Uterus (tissue), 4 donors: ENCODE data around the gene FHAD1. TPM values are rescaled to one million over a fixed set of nuclear protein-coding genes. Genes with fewer than 3 reads are reported as not detected.
"Not testable (repeated sequence)": the region's sequence is repeated elsewhere in the genome, so short reads cannot be mapped to it uniquely, and the experiment has no call there.

Experiments used
- DNase-seq, 2 donors: peaks; one replicate each; pipeline ENCODE4 v3.0.0-alpha.2; 2019 to 2020
- H3K27ac ChIP-seq, 2 donors: fragments of 200-600 bp; sonication (generic); 1 replicate in 1 of 2; 2 replicates in 1 of 2; pipeline ENCODE4 v1.5.1; 2016 to 2018
- H3K27me3 ChIP-seq, 2 donors: fragments of 200-600 bp; sonication (generic); one replicate each; pipeline ENCODE4 v1.5.1; 2018 to 2019; ENCODE audit warnings: control low read depth in 1 of 2
- H3K36me3 ChIP-seq, 2 donors: fragments of 200-600 bp; sonication (generic); one replicate each; pipeline ENCODE4 v1.5.1; 2019; ENCODE audit warnings: control low read depth in 1 of 2
- H3K4me1 ChIP-seq, 2 donors: fragments of 200-600 bp; sonication (generic); one replicate each; pipeline ENCODE4 v1.5.1; 2018 to 2019; ENCODE audit warnings: control low read depth in 1 of 2
- H3K4me3 ChIP-seq, 2 donors: fragments of 200-600 bp; sonication (generic); 1 replicate in 1 of 2; 2 replicates in 1 of 2; pipeline ENCODE4 v1.5.1; 2018 to 2019; ENCODE audit warnings: mild to moderate bottlenecking in 1 of 2
- H3K9me3 ChIP-seq, 2 donors: fragments of 200-600 bp; sonication (generic); one replicate each; pipeline ENCODE4 v1.5.1; 2019; ENCODE audit warnings: control low read depth in 1 of 2
- CTCF ChIP-seq, 4 experiments: fragments of 200-600 bp in 2 of 4; fragments of 450-650 bp in 2 of 4; sonication (generic) in 2 of 4; IDR thresholded peaks; one replicate each; pipeline ENCODE4 v1.5.1; 2016 to 2019; ENCODE audit warnings: antibody characterized with exemption in 4 of 4, mild to moderate bottlenecking in 2 of 4, moderate library complexity in 1 of 4
- POLR2A ChIP-seq, 2 donors: fragments of 450-650 bp; IDR thresholded peaks; one replicate each; pipeline ENCODE4 v1.6.1; 2016; ENCODE audit warnings: antibody characterized with exemption in 2 of 2, mild to moderate bottlenecking in 1 of 2, moderate library complexity in 1 of 2
- intact Hi-C: fragments of 100-400 bp; cut with DNase I; formaldehyde crosslinking; loops from one replicate; pipeline ENCODE4 v1.15.1; 2023; ENCODE audit warnings: low total_unique reads
- total RNA-seq, 4 donors: library from RNA; depleted of rRNA in 3 of 4; stranded (reverse); fragments of >200 nt in 3 of 4; gene quantifications; one replicate each; pipeline versions ENCODE4 v1.1.0 to v1.2.4, GENCODE V29; 2014 to 2023
- donor health status: DM: yes; HTN: yes; CAD: no.

The FHAD1 gene
- total RNA-seq, 4 donors from 2014 or later: 1.1 to 4.1 TPM; not detected in 2

DNA sequence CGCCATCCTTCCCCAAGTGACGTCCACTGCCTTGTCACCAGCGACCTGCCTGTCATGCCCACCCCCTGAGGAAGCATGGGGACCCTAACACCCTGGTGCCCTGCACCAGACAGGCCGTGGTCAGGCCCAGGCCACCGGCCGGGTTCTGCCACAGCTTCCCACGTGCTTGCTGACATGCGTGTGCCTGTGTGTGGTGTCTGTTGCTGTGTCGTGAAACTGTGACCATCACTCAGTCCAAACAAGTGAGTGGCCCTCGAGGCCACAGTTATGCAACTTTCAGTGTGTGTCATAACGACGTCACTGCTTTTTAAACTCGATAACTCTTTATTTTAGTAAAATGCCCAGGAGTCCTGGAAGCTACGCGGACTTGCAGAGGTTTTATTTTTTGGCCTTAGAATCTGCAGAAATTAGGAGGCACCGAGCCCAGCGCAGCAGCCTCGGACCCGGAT lies 182.7 kb downstream of the FHAD1 start:
- no peak for DNase-seq
- Histone ChIP-seq H3K27me3 (no peaks in the 10 kb centered on the region), H3K9me3 (no peaks in the 10 kb centered on the region), H3K4me3 (no peak overlapping the region), H3K27ac (no peak overlapping the region), H3K36me3 (no peaks in the 10 kb centered on the region), H3K4me1 (no peaks in the 10 kb centered on the region)
- intact Hi-C loops: loop anchor here (2.0 kb wide), 1 partner anchor 107 kb away; no protein-coding TSS in a partner anchor
- no peak for TF ChIP-seq CTCF (IDR thresholded peaks at IDR 0.05)
- TF ChIP-seq POLR2A (IDR thresholded peaks at IDR 0.05): no peak

DNA sequence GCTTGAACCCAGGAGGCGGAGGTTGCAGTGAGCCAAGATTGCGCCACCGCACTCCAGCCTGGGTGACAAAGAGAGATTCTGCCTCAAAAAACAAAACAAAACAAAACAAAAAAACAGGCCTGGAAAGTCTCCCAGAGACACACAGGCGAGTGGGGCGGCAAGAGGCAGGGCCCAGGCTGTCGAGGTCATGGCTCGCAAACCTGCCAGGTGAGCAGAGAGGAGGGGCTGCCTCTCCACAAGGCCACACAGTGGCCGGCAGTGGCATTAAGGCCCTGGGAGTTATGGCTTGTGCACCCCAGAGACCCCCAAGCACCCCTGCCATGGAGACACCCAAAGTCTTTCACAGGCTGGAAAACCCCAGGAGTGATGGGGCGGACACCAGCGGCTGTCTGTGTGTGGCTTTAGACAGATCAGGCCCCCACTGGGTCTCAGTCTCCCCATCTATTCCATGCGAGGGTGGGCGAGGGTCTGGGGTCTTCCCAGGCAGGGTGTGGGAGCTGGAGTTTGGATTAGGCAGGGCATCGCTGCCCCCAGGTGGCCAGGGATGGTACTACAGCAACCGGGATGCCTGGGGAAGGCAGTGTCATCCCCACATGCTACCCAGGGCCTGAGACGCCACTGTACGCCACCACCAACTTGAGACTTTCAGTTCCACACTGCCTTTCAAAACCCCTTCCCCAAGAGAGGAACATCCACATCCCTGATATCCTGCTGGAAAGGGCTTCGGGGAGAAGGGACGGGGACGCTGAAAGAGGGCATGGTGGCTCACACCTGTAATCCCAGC lies 184.0 kb downstream of the FHAD1 start:
- no peaks in the 10 kb centered on the region for H3K4me1 ChIP-seq
- DNase-seq: peak; percentile 61 to 71
- intact Hi-C loops: loop anchor here (2.0 kb wide), 1 partner anchor 108 kb away; no protein-coding TSS in a partner anchor
- H3K27ac ChIP-seq: no peak overlapping the region
- no peak overlapping the region for H3K4me3 ChIP-seq
- TF ChIP-seq POLR2A (IDR thresholded peaks at IDR 0.05): no peak
- peak; percentile 94 to 96 (median 95) for TF ChIP-seq CTCF (IDR thresholded peaks at IDR 0.05)
- H3K9me3 ChIP-seq: no peaks in the 10 kb centered on the region
- no peaks in the 10 kb centered on the region for H3K36me3 ChIP-seq
- no peaks in the 10 kb centered on the region for H3K27me3 ChIP-seq

GRCh38 chr1:15431571-15431948 lies 184.5 kb downstream of the FHAD1 start:
- Histone ChIP-seq H3K36me3 (no peaks in the 10 kb centered on the region), H3K27me3 (no peaks in the 10 kb centered on the region), H3K4me1 (no peaks in the 10 kb centered on the region), H3K9me3 (no peaks in the 10 kb centered on the region), H3K4me3 (no peak overlapping the region), H3K27ac (no peak overlapping the region)
- intact Hi-C loops: loop anchor here (2.0 kb wide), 1 partner anchor 109 kb away; no protein-coding TSS in a partner anchor
- DNase-seq: no peak
- TF ChIP-seq CTCF (IDR thresholded peaks at IDR 0.05) (no peak), POLR2A (IDR thresholded peaks at IDR 0.05) (no peak)

DNA sequence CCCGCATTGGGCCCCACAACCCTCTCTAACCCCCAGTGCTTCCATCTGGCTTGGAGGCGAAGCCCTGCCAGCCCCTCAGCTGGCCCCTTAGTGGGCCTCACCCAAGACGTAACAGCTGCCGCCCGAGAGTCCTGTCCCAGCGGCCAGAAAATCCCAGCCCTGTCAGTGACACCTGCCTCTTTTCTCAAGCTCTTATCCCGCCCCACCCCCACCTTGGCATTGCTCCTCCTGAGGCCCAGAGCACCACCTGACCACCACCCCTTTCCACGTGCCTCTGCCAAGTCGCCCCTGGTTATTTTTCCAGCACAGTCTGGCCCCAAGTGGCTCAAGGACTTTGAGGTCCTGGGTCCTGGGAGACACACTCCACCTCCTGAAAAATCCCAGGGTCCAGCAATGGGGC lies 185.3 kb downstream of the FHAD1 start:
- Histone ChIP-seq H3K9me3 (no peaks in the 10 kb centered on the region), H3K27me3 (no peaks in the 10 kb centered on the region), H3K27ac (no peak overlapping the region), H3K4me1 (no peaks in the 10 kb centered on the region), H3K36me3 (no peaks in the 10 kb centered on the region), H3K4me3 (no peak overlapping the region)
- DNase-seq: no peak
- TF ChIP-seq POLR2A (IDR thresholded peaks at IDR 0.05) (no peak), CTCF (IDR thresholded peaks at IDR 0.05) (no peak)
- intact Hi-C loops: no loop called here

- no peaks in the 10 kb centered on the region for H3K9me3 ChIP-seq
- no peak overlapping the region for H3K4me3 ChIP-seq
- no peak overlapping the region for H3K27ac ChIP-seq
- intact Hi-C loops: no loop called here
- no peaks in the 10 kb centered on the region for H3K36me3 ChIP-seq
- TF ChIP-seq CTCF (IDR thresholded peaks at IDR 0.05) (no peak), POLR2A (IDR thresholded peaks at IDR 0.05) (no peak)
- H3K27me3 ChIP-seq: no peaks in the 10 kb centered on the region
- DNase-seq: no peak
- H3K4me1 ChIP-seq: no peaks in the 10 kb centered on the region
These were observed 186.4 kb downstream of the FHAD1 start for GRCh38 chr1:15433471-15433870.

DNA sequence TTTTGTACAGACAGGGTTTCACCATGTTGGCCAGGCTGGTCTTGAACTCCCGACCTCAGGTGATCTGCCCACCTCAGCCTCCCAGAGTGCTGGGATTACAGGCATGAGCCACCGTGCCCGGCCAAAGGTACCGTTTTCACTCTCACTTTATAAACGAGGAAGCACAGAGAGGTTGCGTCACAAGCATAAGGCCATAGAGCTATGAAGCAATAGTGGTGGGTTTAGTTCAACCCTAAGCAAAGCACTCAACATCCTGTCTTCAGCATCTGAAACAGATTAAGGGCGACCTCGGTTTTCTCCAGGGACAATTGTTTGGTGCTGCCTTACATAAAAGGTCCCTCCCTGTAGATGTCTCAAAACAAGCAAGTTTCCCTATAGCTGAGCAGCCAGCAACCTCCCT lies 187.7 kb downstream of the FHAD1 start:
- H3K9me3 ChIP-seq, H3K36me3 ChIP-seq, DNase-seq, H3K27ac ChIP-seq, H3K4me1 ChIP-seq, H3K4me3 ChIP-seq, intact Hi-C loops, H3K27me3 ChIP-seq: not testable (repeated sequence)
